AG09309 (cell line): ENCODE results near the gene ENTREP3.
"Not testable (repeated sequence)": the region's sequence is repeated elsewhere in the genome, so short reads cannot be mapped to it uniquely, and the experiment has no call there.

Experiments
- DNase-seq: peaks from one replicate; pipeline ENCODE4 v3.0.0-alpha.2; 2010; ENCODE audit warnings: low read depth
- H3K4me3 ChIP-seq: 2 replicates; pipeline ENCODE4 v1.5.1; 2011; ENCODE audit warnings: mild to moderate bottlenecking, low read depth, low read length, moderate library complexity; ENCODE audit not compliant: control insufficient read depth
- TF ChIP-seq, protein P1 (sequence below): IDR thresholded peaks from 2 replicates; pipeline ENCODE4 v1.5.1; 2011; ENCODE audit warnings: mild to moderate bottlenecking, low read depth, low read length, inconsistent platforms; ENCODE audit not compliant: insufficient read depth, control insufficient read depth; ENCODE audit errors: missing control alignments

Gene ENTREP3

DNA sequence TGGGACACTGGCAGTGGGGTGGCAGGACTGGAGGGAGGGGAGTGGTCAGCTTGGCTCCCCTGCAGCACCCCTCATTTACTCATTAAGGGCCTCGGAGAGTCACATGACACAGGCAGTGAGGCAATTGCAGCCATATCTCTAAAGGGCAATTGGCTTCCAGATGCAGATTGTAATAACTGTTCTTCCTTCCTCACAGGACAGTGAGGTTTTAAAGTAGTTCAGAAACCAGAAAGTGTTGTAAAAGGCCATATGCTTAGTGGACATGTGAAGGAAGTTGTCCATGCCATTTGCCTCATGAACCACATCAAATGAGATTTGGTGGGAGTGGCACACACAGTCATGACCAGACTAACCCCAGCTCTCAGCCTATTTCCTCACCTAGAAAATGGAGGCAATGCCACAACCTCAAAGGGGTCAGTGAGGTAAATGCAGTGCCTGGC, 35.7 kb downstream of the ENTREP3 start:
- DNase-seq: no peak
- H3K4me3 ChIP-seq: no peak overlapping the region
- TF ChIP-seq, protein P1, sequence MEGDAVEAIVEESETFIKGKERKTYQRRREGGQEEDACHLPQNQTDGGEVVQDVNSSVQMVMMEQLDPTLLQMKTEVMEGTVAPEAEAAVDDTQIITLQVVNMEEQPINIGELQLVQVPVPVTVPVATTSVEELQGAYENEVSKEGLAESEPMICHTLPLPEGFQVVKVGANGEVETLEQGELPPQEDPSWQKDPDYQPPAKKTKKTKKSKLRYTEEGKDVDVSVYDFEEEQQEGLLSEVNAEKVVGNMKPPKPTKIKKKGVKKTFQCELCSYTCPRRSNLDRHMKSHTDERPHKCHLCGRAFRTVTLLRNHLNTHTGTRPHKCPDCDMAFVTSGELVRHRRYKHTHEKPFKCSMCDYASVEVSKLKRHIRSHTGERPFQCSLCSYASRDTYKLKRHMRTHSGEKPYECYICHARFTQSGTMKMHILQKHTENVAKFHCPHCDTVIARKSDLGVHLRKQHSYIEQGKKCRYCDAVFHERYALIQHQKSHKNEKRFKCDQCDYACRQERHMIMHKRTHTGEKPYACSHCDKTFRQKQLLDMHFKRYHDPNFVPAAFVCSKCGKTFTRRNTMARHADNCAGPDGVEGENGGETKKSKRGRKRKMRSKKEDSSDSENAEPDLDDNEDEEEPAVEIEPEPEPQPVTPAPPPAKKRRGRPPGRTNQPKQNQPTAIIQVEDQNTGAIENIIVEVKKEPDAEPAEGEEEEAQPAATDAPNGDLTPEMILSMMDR: no peak

GRCh38 chr1:155218854-155219591, 36.3 kb downstream of the ENTREP3 start:
- DNase-seq: no peak
- TF ChIP-seq, protein P1: no peak
- H3K4me3 ChIP-seq: no peak overlapping the region

- H3K4me3 ChIP-seq, DNase-seq: not testable (repeated sequence)
Observed at GRCh38 chr1:155214702-155215101, 40.6 kb downstream of the ENTREP3 start.

- not testable (repeated sequence) for H3K4me3 ChIP-seq, DNase-seq
Observed at GRCh38 chr1:155212051-155212440, 43.2 kb downstream of the ENTREP3 start.

DNA sequence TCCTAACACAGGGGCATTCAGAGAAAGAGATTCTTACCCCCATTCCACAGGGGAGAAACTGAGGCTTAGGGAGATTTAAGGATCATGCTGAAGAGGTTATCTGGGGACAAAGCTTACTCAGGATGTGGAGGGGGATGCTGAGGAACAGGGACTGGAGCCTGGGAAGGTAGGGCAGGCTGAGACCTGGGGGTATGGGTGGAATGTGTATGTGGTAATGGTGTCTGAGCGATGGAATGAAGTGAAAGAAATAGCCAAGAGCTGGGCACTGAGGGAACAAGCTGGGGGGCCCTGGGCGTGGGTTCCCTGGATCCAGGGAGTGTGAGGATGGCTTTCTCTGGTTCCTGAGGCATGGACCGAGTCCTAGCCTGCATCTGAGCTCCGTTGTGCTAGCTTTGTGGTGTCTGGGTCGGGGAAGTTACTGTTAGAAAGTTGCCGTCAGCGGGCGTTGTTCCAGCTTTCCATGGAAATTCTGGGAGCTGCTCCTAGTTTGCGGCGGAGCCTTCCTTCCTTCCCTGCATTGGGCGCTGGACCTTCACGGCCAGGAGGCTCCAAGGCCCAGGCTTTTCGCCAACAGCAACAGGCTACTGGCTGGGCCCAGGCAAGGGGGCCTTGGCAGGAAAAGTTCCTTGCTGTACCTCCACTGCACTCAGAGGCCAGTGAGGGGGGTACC, 43.8 kb downstream of the ENTREP3 start:
- not testable (repeated sequence) for DNase-seq, H3K4me3 ChIP-seq

GRCh38 chr1:155210314-155211104, 44.8 kb downstream of the ENTREP3 start:
- DNase-seq: no peak
- TF ChIP-seq, protein P1: no peak
- no peak overlapping the region for H3K4me3 ChIP-seq

DNA sequence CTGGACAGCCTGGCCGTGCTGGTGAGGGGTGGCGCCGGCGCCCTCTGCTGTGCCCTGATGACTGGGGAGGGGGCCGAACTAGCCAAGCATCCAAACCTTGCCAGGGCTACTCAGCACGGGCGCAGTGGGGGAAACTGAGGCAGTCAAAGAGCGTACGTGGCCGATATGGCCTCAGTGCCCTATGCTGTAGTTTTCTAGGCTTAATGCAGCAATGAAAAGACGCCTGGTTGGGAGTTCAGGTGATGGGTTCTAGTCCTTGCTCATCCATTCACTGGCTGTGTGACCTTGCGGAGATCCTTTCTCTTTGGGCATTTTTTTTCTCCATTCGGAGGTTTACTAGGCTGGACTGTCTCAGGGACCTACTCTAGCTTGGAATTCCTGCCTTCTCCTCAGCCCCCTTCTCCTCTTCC, 46.0 kb downstream of the ENTREP3 start:
- no peak for DNase-seq
- peak overlapping the region; percentile 83 for H3K4me3 ChIP-seq
- TF ChIP-seq, protein P1: no peak
